22Rv1 (cell line): Measurements from ENCODE around the gene OR6C70.

Experiments used
- CTCF ChIP-seq: fragments of 450-650 bp; IDR thresholded peaks from 2 replicates; pipeline ENCODE4 v1.5.1; 2017; ENCODE audit warnings: mild to moderate bottlenecking
- ZFX ChIP-seq: fragments of 450-650 bp; IDR thresholded peaks from 2 replicates; pipeline ENCODE4 v1.6.1; 2017; ENCODE audit warnings: antibody characterized with exemption, borderline replicate concordance

GRCh38 chr12:55420307-55420962 is 49.5 kb downstream of the OR6C70 start:
- TF ChIP-seq CTCF (no peak), ZFX (no peak)
